HG02943 (cell line): Measurements from ENCODE around the gene GPAT3.

ENCODE experiments used
- ATAC-seq: cut with Tn5 transposase; IDR thresholded peaks from one replicate; pipeline ENCODE4 v1.9.1; 2021; ENCODE audit warnings: mild to moderate bottlenecking, low read depth, moderate library complexity; ENCODE audit not compliant: unreplicated experiment

GPAT3 gene

DNA sequence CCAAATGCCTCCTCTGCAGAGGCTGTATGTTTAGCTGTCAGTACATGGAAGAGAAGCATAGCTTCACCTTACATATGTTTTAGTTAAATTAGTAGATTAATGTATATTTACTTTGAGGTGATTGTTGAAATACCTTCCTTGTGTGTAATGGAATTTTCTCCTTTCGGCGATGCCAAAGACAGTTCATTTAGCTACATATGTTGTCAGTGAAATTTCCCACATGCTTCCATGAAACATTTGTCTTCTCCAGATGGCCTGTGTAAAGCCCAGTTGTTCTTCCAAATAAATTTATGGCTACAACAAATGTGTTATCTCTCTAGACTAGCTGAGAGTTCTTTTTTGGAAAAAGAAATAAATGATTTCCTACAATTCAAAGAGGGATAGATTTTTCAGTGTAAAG lies 95.2 kb downstream of the GPAT3 start:
- no peak for ATAC-seq

DNA sequence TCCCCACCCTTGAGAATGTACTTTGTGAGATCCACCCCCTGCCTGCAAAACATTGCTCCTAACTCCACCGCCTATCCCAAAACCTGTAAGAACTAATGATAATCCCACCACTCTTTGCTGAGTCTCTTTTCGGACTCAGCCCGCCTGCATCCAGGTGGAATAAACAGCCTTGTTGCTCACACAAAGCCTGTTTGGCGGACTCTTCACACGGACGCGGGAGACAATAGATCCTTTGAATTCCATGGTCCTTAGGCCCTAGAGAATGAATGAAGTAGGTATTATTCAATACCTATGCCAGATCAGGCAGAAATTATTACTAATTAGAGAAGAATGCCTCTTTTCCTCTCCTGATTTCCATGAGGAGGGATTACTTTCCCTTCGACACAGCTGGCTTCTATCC lies 101.0 kb downstream of the GPAT3 start:
- no peak for ATAC-seq

DNA sequence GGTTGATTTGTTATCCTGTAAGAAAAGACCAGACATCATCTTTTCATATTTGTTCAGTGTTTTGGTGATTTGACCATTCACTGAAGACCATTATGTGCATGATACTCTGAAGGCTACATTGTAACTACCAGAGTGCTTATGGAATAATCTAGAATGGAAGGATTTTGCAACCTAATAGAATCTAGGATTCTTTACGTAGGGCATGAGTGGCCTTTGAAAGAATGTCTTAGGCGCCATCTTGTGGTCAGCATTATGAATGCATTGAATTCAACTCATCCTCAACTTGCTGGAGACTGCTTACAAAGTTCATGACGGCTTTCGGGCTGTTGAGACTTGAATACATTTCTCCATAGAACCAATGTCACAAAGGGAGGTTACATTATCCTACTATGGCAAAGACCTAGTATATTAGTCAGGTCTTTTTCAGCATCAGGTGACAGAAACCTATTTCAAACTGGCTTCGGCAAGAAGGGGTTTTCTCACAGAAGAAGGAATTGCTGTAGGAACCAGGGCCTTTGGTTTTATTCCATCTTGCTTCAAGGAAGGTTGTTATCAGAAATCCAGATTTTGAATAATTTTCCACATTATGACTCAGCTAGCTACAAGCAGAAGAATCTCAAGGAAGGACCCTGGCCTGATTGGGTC lies 104.1 kb downstream of the GPAT3 start:
- ATAC-seq: no peak

DNA sequence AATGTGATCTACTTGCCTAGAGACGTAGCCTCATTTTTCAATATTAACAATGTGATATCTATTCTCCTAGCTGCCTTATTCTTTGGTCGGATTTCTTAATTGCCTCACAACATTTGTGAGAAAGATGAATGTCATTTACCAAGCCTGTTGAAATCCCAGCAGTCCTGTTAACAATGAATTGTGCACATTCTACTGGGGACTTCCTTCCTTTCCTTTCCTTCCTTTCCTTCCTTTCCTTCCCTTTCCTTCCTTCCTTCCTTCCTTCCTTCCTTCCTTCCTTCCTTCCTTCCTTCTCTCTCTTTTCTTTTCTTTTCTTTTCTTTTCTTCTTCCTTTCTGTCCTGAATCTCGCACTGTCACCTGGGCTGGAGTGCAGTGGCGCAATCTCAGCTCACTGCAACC lies 107.1 kb downstream of the GPAT3 start:
- no peak for ATAC-seq

DNA sequence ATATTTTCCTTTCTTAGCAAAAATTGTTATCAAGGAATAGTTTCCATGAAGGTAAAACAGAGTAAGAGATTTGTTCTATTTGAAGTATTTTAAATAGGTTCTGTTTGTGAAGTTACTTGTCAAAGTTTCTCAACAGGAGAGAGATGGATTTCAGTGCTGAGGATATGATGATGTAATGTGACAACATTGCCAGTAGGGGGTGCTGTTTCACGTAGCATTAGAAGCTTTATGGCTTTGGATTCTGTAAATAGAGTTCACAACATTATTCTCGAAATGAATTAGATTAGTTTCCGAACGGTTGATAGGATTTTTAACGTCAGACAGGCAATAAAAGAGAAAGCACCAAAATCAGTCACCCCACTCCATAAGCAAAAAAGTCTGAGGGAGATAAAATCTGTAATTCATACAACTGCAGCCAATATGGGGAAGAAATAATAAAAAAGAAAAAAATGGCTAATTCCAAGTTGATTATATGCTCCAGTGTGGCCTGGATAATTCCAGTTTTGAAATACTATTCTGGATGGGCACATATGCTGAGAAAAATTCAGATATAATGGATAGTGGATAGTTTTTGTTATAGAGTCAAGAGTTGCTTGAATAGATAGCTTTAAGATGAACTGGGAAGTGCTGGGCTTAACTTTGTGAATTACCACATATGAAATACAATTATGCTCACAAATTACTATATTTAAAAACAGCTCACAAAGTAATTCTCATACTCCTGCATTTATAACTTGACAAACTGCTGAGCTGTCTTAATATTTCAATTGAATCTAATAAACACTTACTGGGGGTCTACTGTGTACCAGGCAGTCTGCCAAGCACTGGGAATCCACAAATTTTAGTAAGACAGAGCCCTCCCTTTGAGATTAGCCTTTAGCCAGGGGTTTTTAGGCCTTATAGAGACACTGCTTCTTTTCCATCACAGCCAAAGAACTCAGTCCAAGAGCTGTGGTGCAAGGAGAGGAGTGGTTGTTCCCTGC lies 109.1 kb downstream of the GPAT3 start:
- no peak for ATAC-seq

DNA sequence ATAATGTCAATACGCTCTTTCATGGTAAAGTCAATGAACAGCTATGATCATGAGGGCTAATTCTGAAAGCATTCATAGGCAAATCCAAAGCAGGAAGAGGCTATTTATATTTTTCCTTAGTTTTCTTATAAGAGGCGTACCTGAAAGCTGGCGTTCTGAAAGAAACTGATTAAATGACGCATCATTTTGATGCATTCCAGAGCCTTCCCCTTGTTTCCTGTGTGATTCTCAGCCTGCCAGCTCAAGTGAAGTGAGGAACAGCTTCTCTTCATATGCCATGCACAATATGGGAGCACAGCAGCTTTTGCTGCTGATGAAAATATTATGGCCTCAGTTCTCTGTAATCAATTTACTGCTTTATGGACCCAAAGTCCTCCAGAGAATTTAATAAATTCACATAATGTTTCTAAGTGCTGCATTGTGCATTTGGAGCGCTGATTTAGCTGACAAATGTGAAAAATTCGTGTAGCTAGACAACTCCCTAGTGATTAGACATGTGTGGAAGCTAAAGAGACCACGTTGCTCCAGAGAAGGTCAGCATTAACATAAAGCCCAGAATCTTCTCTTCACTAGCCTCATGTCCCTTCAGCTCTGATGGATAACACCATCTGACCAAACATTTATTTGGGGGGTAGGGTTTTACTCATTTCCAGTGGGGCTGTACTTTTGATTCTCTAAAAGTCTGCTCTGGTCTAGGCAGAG lies 110.8 kb downstream of the GPAT3 start:
- no peak for ATAC-seq

- ATAC-seq: no peak
Measured at GRCh38 chr4:83651846-83652245, 115.9 kb downstream of the GPAT3 start.
